Ovary (tissue), 3 donors: ENCODE measurements around the gene PIK3R6.

Source experiments
- CTCF ChIP-seq, 3 donors: fragments of 450-650 bp in 2 of 3; fragments of 200-600 bp in 1 of 3; IDR thresholded peaks; one replicate each; pipeline versions ENCODE4 v1.5.1 to v1.8.0; 2016 to 2022; ENCODE audit warnings: antibody characterized with exemption in 3 of 3, mild to moderate bottlenecking in 1 of 3
- POLR2A ChIP-seq: fragments of 450-650 bp; IDR thresholded peaks from one replicate; pipeline ENCODE4 v1.6.1; 2017; ENCODE audit warnings: antibody characterized with exemption, mild to moderate bottlenecking, moderate library complexity
- donor health status: DM: no; HTN: no; CAD: no.

- TF ChIP-seq CTCF (IDR thresholded peaks at IDR 0.05) (no peak), POLR2A (no peak)
These were observed 60.4 kb downstream of the PIK3R6 start for GRCh38 chr17:8806926-8807550.
